HepG2 (cell line): Measurements from ENCODE around the gene ZNF19. TPM values are rescaled to one million over a fixed set of nuclear protein-coding genes. Genes with fewer than 3 reads are reported as not detected.

ENCODE experiments used
- ATAC-seq: fragments of 200-7000 bp; cut with Tn5 transposase; 3 replicates; pipeline ENCODE4 v1.9.1; 2020; ENCODE audit warnings: mild to moderate bottlenecking, moderate library complexity
- BruUV-seq: library from RNA; stranded (reverse); fragments of 400-500 nt; replicated peaks from 2 replicates; lab custom pipeline; 2021; lab: Mats Ljungman, UMichigan
- CTCF ChIA-PET: fragments of 300-600 bp; formaldehyde crosslinking; extraction: SDS; loops from one replicate; lab custom pipeline; 2021; ENCODE audit warnings: low total read pairs, inconsistent platforms, low intra/inter-chr PET ratio; lab: Yijun Ruan, JAX
- POLR2A ChIA-PET: fragments of 350-600 bp; sonication (Branson Sonifier 250); formaldehyde crosslinking; loops from one replicate; lab custom pipeline; 2020; ENCODE audit warnings: antibody characterized with exemption, inconsistent platforms; lab: Yijun Ruan, JAX
- DNase-seq: peaks from one replicate; pipeline ENCODE4 v3.0.0-alpha.2; 2015; ENCODE audit warnings: low spot score
- FAIRE-seq: peaks from 3 replicates; lab custom pipeline; 2011; peaks lifted over from hg19 to GRCh38; lab: Jason Lieb, UNC
- H2AFZ ChIP-seq: one replicate; pipeline ENCODE4 v1.6.1; 2011; ENCODE audit warnings: low read length, inconsistent platforms
- H3K27ac ChIP-seq: fragments of 300-600 bp; 3 replicates; pipeline ENCODE4 v1.8.0; 2011; ENCODE audit warnings: mixed run types, mild to moderate bottlenecking, mixed read lengths, low read length, inconsistent platforms; ENCODE audit not compliant: insufficient read depth; ENCODE audit errors: extremely low read length
- H3K27me3 ChIP-seq, 2 experiments: fragments of 200-600 bp in 1 of 2; 2 replicates in 1 of 2; 3 replicates in 1 of 2; pipeline versions ENCODE4 v1.6.0 to v1.8.0; 2011; ENCODE audit warnings: low read length in 2 of 2, mild to moderate bottlenecking in 2 of 2, moderate library complexity in 2 of 2, inconsistent platforms in 1 of 2; ENCODE audit not compliant: insufficient read depth in 2 of 2, control insufficient read depth in 1 of 2
- H3K36me3 ChIP-seq, 2 experiments: fragments of 200-600 bp in 1 of 2; replicated peaks in 1 of 2; 2 replicates in 1 of 2; 3 replicates in 1 of 2; pipeline versions ENCODE4 v1.5.1 to v1.8.0; 2011; ENCODE audit warnings: low read length in 2 of 2, inconsistent platforms in 1 of 2; ENCODE audit not compliant: insufficient read depth in 2 of 2, control insufficient read depth in 1 of 2
- H3K4me1 ChIP-seq: 2 replicates; pipeline ENCODE4 v1.5.1; 2012; ENCODE audit warnings: low read length, inconsistent platforms; ENCODE audit not compliant: insufficient read depth
- H3K4me2 ChIP-seq: 2 replicates; pipeline ENCODE4 v1.6.0; 2011; ENCODE audit warnings: low read depth, low read length, inconsistent platforms
- H3K4me3 ChIP-seq, 3 experiments: fragments of 200-600 bp in 1 of 3; sonication (generic), shearing (Covaris generic) in 1 of 3; replicated peaks in 1 of 3; 2 replicates each; pipeline ENCODE4 v1.5.1; 2011 to 2016; ENCODE audit warnings: low read length in 3 of 3, inconsistent platforms in 2 of 3, low read depth in 2 of 3, mild to moderate bottlenecking in 2 of 3, control low read depth in 1 of 3, mixed read lengths in 1 of 3; ENCODE audit not compliant: insufficient read depth in 1 of 3
- H3K79me2 ChIP-seq: one replicate; pipeline ENCODE4 v1.6.1; 2011; ENCODE audit warnings: low read length, inconsistent platforms; ENCODE audit not compliant: insufficient read depth
- H3K9ac ChIP-seq: 2 replicates; pipeline ENCODE4 v1.6.0; 2011; ENCODE audit warnings: mild to moderate bottlenecking, low read depth, low read length, inconsistent platforms; ENCODE audit not compliant: insufficient read depth
- H3K9me3 ChIP-seq: 2 replicates; pipeline ENCODE4 v1.5.1; 2012; ENCODE audit warnings: mild to moderate bottlenecking, low read length
- H4K20me1 ChIP-seq: 2 replicates; pipeline ENCODE4 v1.6.0; 2011; ENCODE audit warnings: inconsistent platforms, mild to moderate bottlenecking, low read length, moderate library complexity; ENCODE audit not compliant: insufficient read depth
- ATF1 ChIP-seq: IDR thresholded peaks from 2 replicates; pipeline ENCODE4 v1.6.1; 2016; ENCODE audit warnings: mild to moderate bottlenecking, control low read depth
- CREM ChIP-seq, 2 experiments: sonication (generic) in 1 of 2; formaldehyde crosslinking in 1 of 2; IDR thresholded peaks; 2 replicates each; pipeline versions ENCODE4 v1.4.0 to v1.6.1; 2016 to 2020; ENCODE audit warnings: antibody characterized with exemption in 1 of 2, mild to moderate bottlenecking in 1 of 2, missing genetic modification reagents in 1 of 2
- EED ChIP-seq: sonication (generic); formaldehyde crosslinking; IDR thresholded peaks from 2 replicates; pipeline ENCODE4 v1.5.0; 2020; ENCODE audit warnings: mild to moderate bottlenecking, missing genetic modification reagents
- IKZF1 ChIP-seq: fragments of 450-650 bp; IDR thresholded peaks from 2 replicates; pipeline ENCODE4 v1.7.1; 2016
- KLF15 ChIP-seq: sonication (generic); formaldehyde crosslinking; IDR thresholded peaks from 2 replicates; pipeline ENCODE4 v1.8.1; 2023; ENCODE audit warnings: borderline replicate concordance, mild to moderate bottlenecking, inconsistent platforms, missing genetic modification reagents, mixed read lengths
- MED13 ChIP-seq: sonication (generic); formaldehyde crosslinking; IDR thresholded peaks from 2 replicates; pipeline ENCODE4 v1.5.0; 2020; ENCODE audit warnings: missing genetic modification reagents
- NCOR1 ChIP-seq: fragments of 200-600 bp; sonication (generic); IDR thresholded peaks from 2 replicates; pipeline ENCODE4 v1.7.0; 2017; ENCODE audit warnings: antibody characterized with exemption, low read length, borderline replicate concordance
- NFE2 ChIP-seq: sonication (generic); formaldehyde crosslinking; IDR thresholded peaks from 2 replicates; pipeline ENCODE4 v1.4.0; 2020; ENCODE audit warnings: missing genetic modification reagents
- RAD21 ChIP-seq: fragments of 450-650 bp; formaldehyde crosslinking; IDR thresholded peaks from 2 replicates; pipeline ENCODE4 v1.5.0; 2020; ENCODE audit warnings: mild to moderate bottlenecking
- ZFAT ChIP-seq: sonication (generic); formaldehyde crosslinking; conservative IDR thresholded peaks from 2 replicates; pipeline ENCODE4 v1.8.1; 2023; ENCODE audit warnings: missing genetic modification reagents, inconsistent platforms
- ZNF10 ChIP-seq: sonication (generic); formaldehyde crosslinking; IDR thresholded peaks from 2 replicates; pipeline ENCODE4 v1.4.0; 2020; ENCODE audit warnings: mild to moderate bottlenecking, low read depth, missing genetic modification reagents, borderline replicate concordance
- ZNF326 ChIP-seq: sonication (generic); formaldehyde crosslinking; IDR thresholded peaks from 2 replicates; pipeline ENCODE4 v1.4.0; 2020; ENCODE audit warnings: missing genetic modification reagents, borderline replicate concordance
- ZNF335 ChIP-seq: sonication (generic); formaldehyde crosslinking; IDR thresholded peaks from 2 replicates; pipeline ENCODE4 v1.4.0; 2020; ENCODE audit warnings: missing genetic modification reagents
- ZNF703 ChIP-seq: sonication (generic); formaldehyde crosslinking; IDR thresholded peaks from 2 replicates; pipeline ENCODE4 v1.5.1; 2020; ENCODE audit warnings: missing genetic modification reagents, mild to moderate bottlenecking, moderate library complexity, borderline replicate concordance
- WGBS: methylation state at CpG from one replicate; pipeline ENCODE4 v1.1.6; 2017; ENCODE audit warnings: low lambda C conversion rate; 5-methylcytosine and 5-hydroxymethylcytosine counted together
- in situ Hi-C: cut with HindIII; loops from 2 replicates; pipeline ENCODE4 v1.10.0; 2017; ENCODE audit warnings: low pct_unique_long_range_greater_than_20kb; ENCODE audit not compliant: extremely low pct_ligation_motif_present
- intact Hi-C: fragments of 100-400 bp; cut with micrococcal nuclease; formaldehyde crosslinking; loops from one replicate; pipeline ENCODE4 v1.10.0; 2022; ENCODE audit not compliant: unreplicated experiment
- polyA plus RNA-seq, 8 experiments: library from polyadenylated mRNA; depleted of rRNA in 3 of 8; stranded (reverse) in 7 of 8; unstranded in 1 of 8; fragments of >200 nt; fragmentation: Illumina TruSeq in 4 of 8; extraction: Trizol in 4 of 8; gene quantifications; 2 replicates each; pipeline versions ENCODE4 v1.2.1 to v1.2.3, GENCODE V29; 2011 to 2016; ENCODE audit warnings: low read depth in 4 of 8, missing spikeins in 1 of 8, mixed read lengths in 1 of 8; ENCODE audit not compliant: insufficient read depth in 1 of 8
- total RNA-seq, 5 experiments: library from RNA; depleted of rRNA; stranded (reverse); fragments of >200 nt; fragmentation: Illumina TruSeq; extraction: Trizol; gene quantifications; 2 replicates each; pipeline ENCODE4 v1.2.3, GENCODE V29; 2016; ENCODE audit warnings: low read depth in 1 of 5
- TF ChIP-seq, protein P1 (sequence below): IDR thresholded peaks from 2 replicates; pipeline ENCODE4 v1.6.1; 2016; ENCODE audit warnings: missing compliant biosample characterization, missing genetic modification reagents, borderline replicate concordance
- TF ChIP-seq, protein P2 (sequence below): sonication (generic); formaldehyde crosslinking; IDR thresholded peaks from 2 replicates; pipeline ENCODE4 v1.4.0; 2020; ENCODE audit warnings: missing genetic modification reagents, borderline replicate concordance

ZNF19 gene
- total and polyA plus RNA-seq, 2 of the 13 experiments (the other 11 are each of a cell fraction or from before 2014, with no cell fraction given), result 3.2 to 5.8 TPM

DNA sequence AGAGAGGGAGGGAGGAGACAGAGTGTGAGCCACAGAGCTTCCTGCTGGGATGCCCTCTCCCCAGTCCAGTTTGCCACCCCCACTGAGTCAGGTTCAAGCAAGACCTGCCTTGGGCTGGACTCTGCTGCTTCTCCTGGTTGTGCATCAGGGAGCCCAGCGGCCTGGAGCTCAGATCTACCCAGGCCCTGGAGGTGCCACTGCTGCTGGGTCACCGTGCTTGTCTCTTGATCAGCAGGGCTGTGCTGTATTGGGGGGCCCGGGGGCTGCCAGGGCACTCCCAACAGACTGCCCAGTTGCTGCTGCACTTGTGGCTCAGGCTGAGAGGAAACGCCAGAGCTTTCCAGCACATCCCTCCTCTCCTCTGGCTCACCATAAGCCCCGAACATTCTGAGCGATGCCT is 56.2 kb downstream of the ZNF19 start (continued):
- TF ChIP-seq, protein P1, sequence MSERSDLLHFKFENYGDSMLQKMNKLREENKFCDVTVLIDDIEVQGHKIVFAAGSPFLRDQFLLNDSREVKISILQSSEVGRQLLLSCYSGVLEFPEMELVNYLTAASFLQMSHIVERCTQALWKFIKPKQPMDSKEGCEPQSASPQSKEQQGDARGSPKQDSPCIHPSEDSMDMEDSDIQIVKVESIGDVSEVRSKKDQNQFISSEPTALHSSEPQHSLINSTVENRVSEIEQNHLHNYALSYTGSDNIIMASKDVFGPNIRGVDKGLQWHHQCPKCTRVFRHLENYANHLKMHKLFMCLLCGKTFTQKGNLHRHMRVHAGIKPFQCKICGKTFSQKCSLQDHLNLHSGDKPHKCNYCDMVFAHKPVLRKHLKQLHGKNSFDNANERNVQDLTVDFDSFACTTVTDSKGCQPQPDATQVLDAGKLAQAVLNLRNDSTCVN (CRISPR knock-in tag), result no peak
- no peak for TF ChIP-seq ZNF10
- TF ChIP-seq KLF15 (CRISPR knock-in tag), result no peak

DNA sequence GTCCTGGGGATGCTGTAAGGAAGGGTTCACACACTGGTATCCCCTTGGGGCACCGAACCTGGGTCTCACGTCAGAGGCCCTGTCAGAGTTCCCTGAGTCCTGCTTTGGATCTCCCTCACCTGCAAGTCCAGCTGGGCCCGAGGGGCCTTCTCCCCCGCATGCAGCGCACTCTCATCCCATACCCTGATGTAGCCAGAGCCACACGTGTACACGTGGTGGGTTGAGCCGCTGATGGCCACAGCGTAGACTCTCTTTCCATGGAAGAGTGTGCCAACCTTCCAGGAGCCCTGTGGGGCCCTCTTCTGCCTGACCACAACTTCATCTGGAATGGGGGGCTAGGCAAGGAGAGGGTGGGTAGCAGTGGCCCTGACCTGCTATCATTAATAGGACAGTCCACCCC is 57.1 kb downstream of the ZNF19 start:
- ChIA-PET CTCF (no interaction called here), POLR2A (no interaction called here)
- no peaks in the 10 kb centered on the region for H3K36me3 ChIP-seq
- no peaks in the 10 kb centered on the region for H3K79me2 ChIP-seq
- H3K9me3 ChIP-seq, result no peaks in the 10 kb centered on the region
- H3K27me3 ChIP-seq, result peaks cover 12 to 51% of the 10 kb centered on the region in 2 experiments
- in situ Hi-C loops (no loop called here), intact Hi-C loops (no loop called here)
- 43% methylated on average over 9 of the region's 9 CpGs for WGBS
- H2AFZ ChIP-seq, result no peak overlapping the region
- no peak for DNase-seq
- no peak overlapping the region for H3K4me3 ChIP-seq
- peaks cover 13% of the 10 kb centered on the region for H3K4me1 ChIP-seq
- ATAC-seq, result no peak
- no TSS peak for BruUV-seq
- H3K9ac ChIP-seq, result no peak overlapping the region
- no peak overlapping the region for H3K27ac ChIP-seq
- H4K20me1 ChIP-seq, result no peaks in the 10 kb centered on the region
- no peak overlapping the region for H3K4me2 ChIP-seq
- no peak for TF ChIP-seq ZNF326 (CRISPR knock-in tag)
- TF ChIP-seq ATF1, result no peak
- TF ChIP-seq ZNF703 (CRISPR knock-in tag), result no peak
- no peak for TF ChIP-seq NFE2 (CRISPR knock-in tag)
- no peak for TF ChIP-seq CREM (IDR thresholded peaks at IDR 0.05)
- no peak for TF ChIP-seq CREM (CRISPR knock-in tag; IDR thresholded peaks at IDR 0.05)
- TF ChIP-seq ZNF335 (CRISPR knock-in tag), result no peak
- TF ChIP-seq ZFAT (CRISPR knock-in tag), result no peak
- TF ChIP-seq, protein P2, sequence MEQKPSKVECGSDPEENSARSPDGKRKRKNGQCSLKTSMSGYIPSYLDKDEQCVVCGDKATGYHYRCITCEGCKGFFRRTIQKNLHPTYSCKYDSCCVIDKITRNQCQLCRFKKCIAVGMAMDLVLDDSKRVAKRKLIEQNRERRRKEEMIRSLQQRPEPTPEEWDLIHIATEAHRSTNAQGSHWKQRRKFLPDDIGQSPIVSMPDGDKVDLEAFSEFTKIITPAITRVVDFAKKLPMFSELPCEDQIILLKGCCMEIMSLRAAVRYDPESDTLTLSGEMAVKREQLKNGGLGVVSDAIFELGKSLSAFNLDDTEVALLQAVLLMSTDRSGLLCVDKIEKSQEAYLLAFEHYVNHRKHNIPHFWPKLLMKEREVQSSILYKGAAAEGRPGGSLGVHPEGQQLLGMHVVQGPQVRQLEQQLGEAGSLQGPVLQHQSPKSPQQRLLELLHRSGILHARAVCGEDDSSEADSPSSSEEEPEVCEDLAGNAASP (CRISPR knock-in tag), result no peak
- no peak for TF ChIP-seq RAD21 (CRISPR knock-in tag)
- no peak for TF ChIP-seq EED (CRISPR knock-in tag)
- no peak for TF ChIP-seq IKZF1
- TF ChIP-seq MED13, result no peak
- TF ChIP-seq NCOR1, result no peak
- FAIRE-seq, result no peak
